ENCODE measurements around the gene PCSK1N. TPM values are rescaled to one million over a fixed set of nuclear protein-coding genes. Genes with fewer than 3 reads are reported as not detected.

PCSK1N gene
- total and polyA plus RNA-seq, 9 of the 15 experiments (the other 6 are each of a cell fraction or from before 2014, with no cell fraction given) = 0.07 to 0.55 (median 0.54) TPM; not detected in 6

GRCh38 chrX:48813644-48814043 lies 21.8 kb downstream of the PCSK1N start (continued):
- TF ChIP-seq DMBX1 (CRISPR knock-in tag; IDR thresholded peaks at IDR 0.05; ENCODE audit: borderline replicate concordance) (no peak), ZNF165 (CRISPR knock-in tag; IDR thresholded peaks at IDR 0.05; ENCODE audit: borderline replicate concordance) (no peak), AFF1 (IDR thresholded peaks at IDR 0.05; ENCODE audit: low read depth in 1 of 2, partially characterized antibody in 2 of 2) (no peak), NUFIP1 (IDR thresholded peaks at IDR 0.05; ENCODE audit: partially characterized antibody) (no peak), CHCHD3 (CRISPR knock-in tag; IDR thresholded peaks at IDR 0.05) (no peak), CTCF (IDR thresholded peaks at IDR 0.05 in 2 of 3, conservative IDR thresholded peaks at IDR 0.05 in 1 of 3; ENCODE audit: insufficient read depth in 2 of 3, low read depth in 1 of 3, low read length in 3 of 3) (no peak)

Data from K562 (cell line).